22Rv1 (cell line): ENCODE data around the gene SRSF10.

Experiments used
- H3K27ac ChIP-seq: fragments of 450-650 bp; 2 replicates; pipeline ENCODE4 v1.5.1; 2017
- CTCF ChIP-seq: fragments of 450-650 bp; IDR thresholded peaks from 2 replicates; pipeline ENCODE4 v1.5.1; 2017; ENCODE audit warnings: mild to moderate bottlenecking
- ZFX ChIP-seq: fragments of 450-650 bp; IDR thresholded peaks from 2 replicates; pipeline ENCODE4 v1.6.1; 2017; ENCODE audit warnings: antibody characterized with exemption, borderline replicate concordance

The SRSF10 gene

GRCh38 chr1:24005163-24005562 lies 25.0 kb upstream of the SRSF10 start:
- TF ChIP-seq CTCF (no peak), ZFX (no peak)

DNA sequence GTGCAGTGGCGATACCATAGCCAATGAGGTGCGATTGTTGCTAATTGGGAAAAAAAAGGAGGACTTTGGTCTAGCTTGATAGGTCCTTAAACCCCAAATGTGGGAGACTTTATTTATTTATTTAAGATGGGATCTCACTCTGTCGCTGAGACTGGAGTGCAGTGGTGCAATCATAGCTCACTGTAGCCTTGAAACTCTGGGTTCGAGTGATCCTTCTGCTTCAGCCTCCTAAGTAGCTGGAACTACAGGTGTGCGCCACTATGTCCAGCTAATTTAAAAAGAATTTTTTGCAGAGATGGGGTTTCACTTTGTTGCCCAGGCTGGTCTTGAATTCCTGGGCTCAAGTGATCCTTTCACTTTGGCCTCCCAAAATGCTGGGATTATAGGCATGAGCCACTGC lies 24.0 kb upstream of the SRSF10 start:
- H3K27ac ChIP-seq = no peak overlapping the region
- TF ChIP-seq ZFX (no peak), CTCF (no peak)

More at GRCh38 chr1:24005163-24005562, 25.0 kb upstream of the SRSF10 start:
- H3K27ac ChIP-seq = no peak overlapping the region

- TF ChIP-seq ZFX (no peak), CTCF (no peak)
- no peak overlapping the region for H3K27ac ChIP-seq
Observed at GRCh38 chr1:24003331-24003972, 23.3 kb upstream of the SRSF10 start.

DNA sequence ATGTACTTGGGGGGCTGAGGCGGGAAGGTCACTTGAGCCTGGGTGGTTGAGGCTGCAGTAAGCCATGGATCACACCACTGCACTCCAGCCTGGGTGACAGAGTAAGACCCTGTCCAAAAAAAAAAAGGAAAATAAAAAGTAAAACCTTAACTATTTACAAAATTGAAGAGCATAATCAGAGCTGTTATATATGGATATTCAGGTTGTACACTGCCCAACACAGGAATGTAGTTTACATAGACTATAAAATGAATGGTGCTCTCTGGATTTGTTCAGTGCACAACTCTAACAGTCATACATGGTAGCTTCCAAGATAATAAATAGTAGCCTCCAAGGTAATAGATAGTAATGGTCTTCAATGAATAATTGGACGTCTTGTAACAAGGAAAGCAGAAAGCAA lies 22.6 kb upstream of the SRSF10 start:
- no peak overlapping the region for H3K27ac ChIP-seq
- TF ChIP-seq ZFX (no peak), CTCF (no peak)

GRCh38 chr1:23999156-23999671 lies 19.1 kb upstream of the SRSF10 start:
- TF ChIP-seq CTCF (no peak), ZFX (no peak)

DNA sequence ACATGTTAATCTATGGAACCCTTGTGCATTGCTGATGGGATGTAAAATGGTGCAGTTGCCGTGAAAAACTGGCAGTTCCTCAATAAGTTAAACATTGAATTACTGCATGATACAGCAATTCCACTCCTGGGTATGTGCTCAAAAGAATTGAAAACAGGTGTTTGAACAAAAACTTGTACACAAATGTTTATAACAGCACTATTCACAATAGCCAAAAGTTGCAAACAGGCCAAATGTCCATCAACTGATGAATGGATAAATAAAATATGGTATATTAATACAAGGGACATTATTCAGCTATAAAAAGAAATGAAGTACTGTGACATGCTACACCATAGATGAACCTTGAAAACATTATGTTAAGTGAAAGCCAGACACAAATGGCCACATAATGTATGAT lies 17.7 kb upstream of the SRSF10 start:
- H3K27ac ChIP-seq = no peak overlapping the region
- TF ChIP-seq ZFX = no peak
- no peak for TF ChIP-seq CTCF

More at GRCh38 chr1:23999156-23999671, 19.1 kb upstream of the SRSF10 start:
- no peak overlapping the region for H3K27ac ChIP-seq

DNA sequence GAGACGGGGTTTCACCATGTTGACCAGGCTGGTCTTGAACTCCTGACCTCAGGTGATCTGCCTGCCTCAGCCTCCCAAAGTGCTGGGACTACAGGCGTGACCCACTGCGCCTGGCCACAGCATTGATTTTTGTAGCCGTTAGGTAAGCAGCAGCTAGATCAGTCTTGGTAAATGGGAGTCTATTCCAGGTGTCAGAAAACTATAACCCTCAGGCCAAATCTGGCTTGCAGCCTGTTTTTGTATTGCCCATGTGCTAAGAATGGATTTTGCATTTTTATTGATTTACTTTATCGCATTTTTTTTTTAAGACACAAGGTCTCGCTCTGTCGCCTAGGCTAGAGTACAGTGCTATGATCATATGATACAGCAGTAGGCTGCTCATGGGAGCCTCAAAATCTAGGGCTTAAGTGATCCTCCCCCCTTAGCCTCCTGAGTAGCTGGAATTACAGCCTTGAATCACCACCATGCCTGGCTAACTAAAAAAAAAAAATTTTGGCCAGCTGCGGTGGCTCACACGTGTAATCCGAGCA lies 16.6 kb upstream of the SRSF10 start:
- no peak for TF ChIP-seq CTCF
- TF ChIP-seq ZFX = no peak
- no peak overlapping the region for H3K27ac ChIP-seq
